Sigmoid colon (tissue), 4 donors: Measurements from ENCODE around the gene PROX2.

Source experiments
- CTCF ChIP-seq, 4 experiments: fragments of 450-650 bp in 3 of 4; fragments of 200-600 bp in 1 of 4; IDR thresholded peaks; one replicate each; pipeline ENCODE4 v1.5.1; 2016 to 2019; ENCODE audit warnings: antibody characterized with exemption in 4 of 4, mild to moderate bottlenecking in 3 of 4, moderate library complexity in 2 of 4
- EP300 ChIP-seq, 4 donors: sonication (generic); formaldehyde crosslinking; IDR thresholded peaks; one replicate each; pipeline ENCODE4 v1.6.1; 2017; ENCODE audit warnings: antibody characterized with exemption in 4 of 4
- POLR2A ChIP-seq, 2 donors: fragments of 450-650 bp; IDR thresholded peaks; one replicate each; pipeline ENCODE4 v1.6.1; 2016; ENCODE audit warnings: antibody characterized with exemption in 2 of 2, mild to moderate bottlenecking in 2 of 2, moderate library complexity in 2 of 2
- POLR2AphosphoS5 ChIP-seq, 4 donors: sonication (generic); formaldehyde crosslinking; IDR thresholded peaks; one replicate each; pipeline ENCODE4 v1.6.1; 2017; ENCODE audit warnings: antibody characterized with exemption in 4 of 4

- TF ChIP-seq POLR2AphosphoS5 (IDR thresholded peaks at IDR 0.05), result no peak
- no peak for TF ChIP-seq CTCF (IDR thresholded peaks at IDR 0.05)
- TF ChIP-seq EP300 (IDR thresholded peaks at IDR 0.05), result no peak
- no peak for TF ChIP-seq POLR2A (IDR thresholded peaks at IDR 0.05)
Observed at GRCh38 chr14:74875204-74875603, 741 bp downstream of the PROX2 start.
